CD14-positive monocyte (primary cell): Measurements from ENCODE around the gene TECTB. TPM values are rescaled to one million over a fixed set of nuclear protein-coding genes. Genes with fewer than 3 reads are reported as not detected.

Source experiments
- DNase-seq, 3 donors: peaks; one replicate each; pipeline ENCODE4 v3.0.0-alpha.2; 2011 to 2022
- H2AFZ ChIP-seq: 2 replicates; pipeline ENCODE4 v1.6.0; 2012; ENCODE audit warnings: mild to moderate bottlenecking, low read depth, low read length, inconsistent platforms; ENCODE audit not compliant: insufficient read depth, poor library complexity, severe bottlenecking
- H3K27ac ChIP-seq, 2 donors: 1 replicate in 1 of 2; 2 replicates in 1 of 2; pipeline ENCODE4 v1.5.1; 2012 to 2013; ENCODE audit warnings: low read length in 2 of 2, control low read depth in 1 of 2, inconsistent platforms in 1 of 2, low read depth in 1 of 2, mild to moderate bottlenecking in 1 of 2
- H3K27me3 ChIP-seq, 2 donors: one replicate each; pipeline versions ENCODE4 v1.6.0 to v1.6.1; 2011 to 2013; ENCODE audit warnings: low read length in 2 of 2; ENCODE audit not compliant: control insufficient read depth in 2 of 2, insufficient read depth in 2 of 2
- H3K36me3 ChIP-seq, 2 donors: replicated peaks in 1 of 2; 1 replicate in 1 of 2; 2 replicates in 1 of 2; pipeline versions ENCODE4 v1.5.1 to v1.6.1; 2012 to 2013; ENCODE audit warnings: low read length in 2 of 2, control low read depth in 1 of 2, inconsistent platforms in 1 of 2, mild to moderate bottlenecking in 1 of 2; ENCODE audit not compliant: insufficient read depth in 2 of 2, control insufficient read depth in 1 of 2
- H3K4me1 ChIP-seq, 2 donors: 1 replicate in 1 of 2; 2 replicates in 1 of 2; pipeline versions ENCODE4 v1.5.1 to v1.6.1; 2012 to 2013; ENCODE audit warnings: low read length in 2 of 2, control low read depth in 1 of 2, inconsistent platforms in 1 of 2, mild to moderate bottlenecking in 1 of 2, moderate library complexity in 1 of 2; ENCODE audit not compliant: insufficient read depth in 2 of 2, control insufficient read depth in 1 of 2
- H3K4me2 ChIP-seq: replicated peaks from 2 replicates; pipeline ENCODE3; 2012; ENCODE audit warnings: low read length, moderate library complexity, mild to moderate bottlenecking; ENCODE audit not compliant: poor library complexity, severe bottlenecking; ENCODE audit errors: extremely low read depth
- H3K4me3 ChIP-seq, 3 experiments: fragments of 200-600 bp in 1 of 3; sonication (generic) in 1 of 3; replicated peaks in 1 of 3; 1 replicate in 2 of 3; 2 replicates in 1 of 3; pipeline ENCODE4 v1.5.1; 2011 to 2013; ENCODE audit warnings: low read length in 3 of 3, mild to moderate bottlenecking in 3 of 3, control low read depth in 2 of 3, low read depth in 2 of 3, inconsistent platforms in 1 of 3, moderate library complexity in 1 of 3
- H3K79me2 ChIP-seq: 2 replicates; pipeline ENCODE4 v1.6.0; 2012; ENCODE audit warnings: mild to moderate bottlenecking, control low read depth, inconsistent platforms, low read length, moderate library complexity; ENCODE audit not compliant: insufficient read depth
- H3K9ac ChIP-seq: 2 replicates; pipeline ENCODE4 v1.6.0; 2017; ENCODE audit warnings: low read length, mild to moderate bottlenecking; ENCODE audit not compliant: insufficient read depth, poor library complexity, severe bottlenecking
- H3K9me3 ChIP-seq, 2 donors: replicated peaks in 1 of 2; 1 replicate in 1 of 2; 2 replicates in 1 of 2; pipeline versions ENCODE4 v1.5.1 to v1.6.1; 2012 to 2013; ENCODE audit warnings: low read length in 2 of 2, control low read depth in 1 of 2; ENCODE audit not compliant: control insufficient read depth in 1 of 2, insufficient read depth in 1 of 2
- H4K20me1 ChIP-seq: 2 replicates; pipeline ENCODE4 v1.6.0; 2012; ENCODE audit warnings: mild to moderate bottlenecking, low read length, control low read depth, moderate library complexity; ENCODE audit not compliant: insufficient read depth
- H3K27ac Mint-ChIP-seq, 7 donors: one replicate each; pipeline ENCODE4 v1.8.0; 2020; ENCODE audit warnings: mild to moderate bottlenecking in 7 of 7, mixed read lengths in 7 of 7, moderate library complexity in 6 of 7, inconsistent platforms in 2 of 7
- H3K27me3 Mint-ChIP-seq, 3 donors: one replicate each; pipeline ENCODE4 v1.8.0; 2021 to 2022; ENCODE audit warnings: low read depth in 3 of 3, mild to moderate bottlenecking in 3 of 3, mixed read lengths in 3 of 3, moderate library complexity in 3 of 3, inconsistent platforms in 1 of 3
- H3K36me3 Mint-ChIP-seq, 2 donors: one replicate each; pipeline ENCODE4 v1.8.0; 2020; ENCODE audit warnings: mixed read lengths in 2 of 2, inconsistent platforms in 1 of 2, mild to moderate bottlenecking in 1 of 2
- H3K4me1 Mint-ChIP-seq: one replicate; pipeline ENCODE4 v1.8.0; 2020; ENCODE audit warnings: mild to moderate bottlenecking, mixed read lengths
- H3K4me3 Mint-ChIP-seq, 2 donors: one replicate each; pipeline ENCODE4 v1.8.0; 2020; ENCODE audit warnings: mild to moderate bottlenecking in 2 of 2, mixed read lengths in 2 of 2, moderate library complexity in 1 of 2
- H3K9me3 Mint-ChIP-seq, 7 donors: one replicate each; pipeline ENCODE4 v1.8.0; 2020 to 2022; ENCODE audit warnings: mixed read lengths in 7 of 7, mild to moderate bottlenecking in 6 of 7, moderate library complexity in 6 of 7, inconsistent platforms in 2 of 7
- CTCF ChIP-seq: fragments of 200-600 bp; IDR thresholded peaks from one replicate; pipeline ENCODE4 v1.8.0; 2022; ENCODE audit warnings: antibody characterized with exemption, mild to moderate bottlenecking
- WGBS: methylation state at CpG from one replicate; pipeline ENCODE4 v1.1.5; 2013; ENCODE audit warnings: missing lambda C conversion rate; ENCODE audit not compliant: insufficient coverage; 5-methylcytosine and 5-hydroxymethylcytosine counted together
- intact Hi-C, 2 donors: fragments of 100-400 bp; cut with micrococcal nuclease; formaldehyde crosslinking; loops; one replicate each; pipeline versions ENCODE4 v1.15.0 to v1.15.1; 2023
- polyA plus RNA-seq, 3 donors: library from polyadenylated mRNA; depleted of rRNA in 1 of 3; unstranded in 2 of 3; stranded (reverse) in 1 of 3; fragments of 300-500 nt in 2 of 3; fragments of >200 nt in 1 of 3; fragmentation: Illumina TruSeq in 2 of 3; gene quantifications; 1 replicate in 2 of 3; 2 replicates in 1 of 3; pipeline ENCODE4 v1.2.3, GENCODE V29; 2012 to 2021

TECTB gene
- polyA plus RNA-seq, 3 donors = not detected

GRCh38 chr10:112298581-112298980 is 15.4 kb downstream of the TECTB start:
- Histone ChIP-seq H3K9me3 (no peaks in the 10 kb centered on the region), H4K20me1 (no peaks in the 10 kb centered on the region), H3K4me2 (no peak overlapping the region), H2AFZ (no peak overlapping the region), H3K9ac (no peak overlapping the region), H3K27me3 (peaks cover 3 to 8% of the 10 kb centered on the region in 2 donors), H3K36me3 (no peaks in the 10 kb centered on the region), H3K27ac (no peak overlapping the region), H3K79me2 (no peaks in the 10 kb centered on the region), H3K4me3 (no peak overlapping the region), H3K4me1 (no peaks in the 10 kb centered on the region)
- H3K27me3 Mint-ChIP-seq = peaks cover 23 to 37% (median 32%) of the 10 kb centered on the region in 3 donors
- no peak for DNase-seq
- H3K4me1 Mint-ChIP-seq = no peaks in the 10 kb centered on the region
- H3K36me3 Mint-ChIP-seq = no peaks in the 10 kb centered on the region
- H3K9me3 Mint-ChIP-seq = no peaks in the 10 kb centered on the region
- intact Hi-C loops = no loop called here
- no peak for TF ChIP-seq CTCF
- H3K4me3 Mint-ChIP-seq = no peak overlapping the region
- WGBS = 81% methylated on average over 4 of the region's 6 CpGs
- H3K27ac Mint-ChIP-seq = no peak overlapping the region

GRCh38 chr10:112299456-112299855 is 16.3 kb downstream of the TECTB start:
- no peak for DNase-seq
- no peaks in the 10 kb centered on the region for H3K36me3 ChIP-seq
- H3K4me2 ChIP-seq = no peak overlapping the region
- H3K4me3 Mint-ChIP-seq = peak overlapping the region in 1 of 2 donors; percentile 3
- H2AFZ ChIP-seq = no peak overlapping the region
- intact Hi-C loops = no loop called here
- no peak overlapping the region for H3K4me3 ChIP-seq
- no peak overlapping the region for H3K27ac Mint-ChIP-seq
- H3K36me3 Mint-ChIP-seq = no peaks in the 10 kb centered on the region
- H3K27ac ChIP-seq = no peak overlapping the region
- H3K9me3 ChIP-seq = no peaks in the 10 kb centered on the region
- 82% methylated on average over 13 of the region's 15 CpGs for WGBS
- H3K4me1 ChIP-seq = no peaks in the 10 kb centered on the region
- H3K9ac ChIP-seq = no peak overlapping the region
- no peaks in the 10 kb centered on the region for H3K4me1 Mint-ChIP-seq
- peaks cover 21 to 37% (median 33%) of the 10 kb centered on the region in 3 donors for H3K27me3 Mint-ChIP-seq
- H3K79me2 ChIP-seq = no peaks in the 10 kb centered on the region
- H3K9me3 Mint-ChIP-seq = no peaks in the 10 kb centered on the region
- peaks cover 3 to 12% of the 10 kb centered on the region in 2 donors for H3K27me3 ChIP-seq
- no peaks in the 10 kb centered on the region for H4K20me1 ChIP-seq
- no peak for TF ChIP-seq CTCF
